ENCODE results near the gene CREB3L4.
"Not testable (repeated sequence)": the region's sequence is repeated elsewhere in the genome, so short reads cannot be mapped to it uniquely, and the experiment has no call there.

Gene CREB3L4

DNA sequence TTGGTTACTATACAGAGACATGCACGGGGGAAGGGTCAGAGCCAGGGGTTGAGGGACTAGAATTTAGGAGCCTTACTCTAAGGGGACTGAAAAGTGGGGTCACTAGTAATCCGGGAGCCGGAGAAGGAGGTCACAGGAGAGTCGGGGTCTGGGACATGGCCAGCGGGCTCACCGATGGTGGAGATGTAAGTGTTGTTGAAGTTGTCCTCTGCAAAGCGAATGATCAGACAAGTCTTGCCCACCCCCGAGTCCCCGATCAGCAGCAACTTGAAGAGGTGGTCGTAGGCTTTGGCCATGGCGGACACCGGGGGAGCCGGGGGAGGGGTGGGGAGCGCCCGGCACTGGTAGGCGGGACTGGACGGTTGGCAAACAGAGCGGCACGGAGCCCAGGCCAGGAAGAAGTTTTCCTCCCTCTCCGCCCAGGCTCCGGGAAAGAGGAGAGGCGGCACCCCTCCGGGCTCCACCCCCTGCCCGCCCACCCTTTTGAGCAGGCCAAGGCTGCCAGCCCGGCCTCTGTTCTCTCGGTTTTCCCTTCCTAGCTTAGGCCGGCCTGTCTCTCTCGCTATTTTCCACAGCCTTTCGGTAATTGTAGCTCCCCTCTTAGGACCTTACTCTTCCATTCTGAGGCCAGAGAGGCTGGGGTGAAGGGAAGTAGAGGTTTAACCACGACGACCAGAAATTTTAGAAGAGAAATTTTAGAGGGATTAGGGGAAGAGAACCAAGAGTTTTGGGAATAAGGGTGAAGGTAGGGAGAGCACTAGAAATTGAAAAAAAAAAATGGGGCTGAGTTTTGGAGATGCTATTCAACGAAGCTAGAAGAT lies 18.4 kb downstream of the CREB3L4 start, which contains the start of gene RAB13:
TSS of gene RAB13 (minus strand) at position 399 of the 821 bp plus-strand sequence. CDS start at position 296, 103 bp downstream.
- peak; percentile 61 for DNase-seq

DNA sequence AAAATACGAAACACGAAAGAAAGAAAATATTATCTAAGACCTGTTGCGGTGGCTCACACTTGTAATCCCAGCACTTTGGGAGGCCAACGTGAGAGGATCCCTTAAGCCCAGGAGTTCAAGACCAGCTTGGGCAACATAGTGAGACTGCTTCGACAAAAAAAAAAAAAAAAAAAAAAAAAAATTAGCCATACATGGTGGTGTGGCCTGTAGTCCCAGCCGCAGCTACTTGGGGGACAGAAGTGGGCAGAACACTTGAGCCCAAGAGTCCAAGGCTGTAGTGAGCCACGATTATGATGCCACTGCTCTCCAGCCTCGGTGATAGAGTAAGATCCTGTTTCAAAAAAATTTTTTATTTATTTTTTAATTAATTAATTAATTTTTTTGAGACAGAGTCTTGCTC lies 19.9 kb downstream of the CREB3L4 start:
- no peak for DNase-seq

DNA sequence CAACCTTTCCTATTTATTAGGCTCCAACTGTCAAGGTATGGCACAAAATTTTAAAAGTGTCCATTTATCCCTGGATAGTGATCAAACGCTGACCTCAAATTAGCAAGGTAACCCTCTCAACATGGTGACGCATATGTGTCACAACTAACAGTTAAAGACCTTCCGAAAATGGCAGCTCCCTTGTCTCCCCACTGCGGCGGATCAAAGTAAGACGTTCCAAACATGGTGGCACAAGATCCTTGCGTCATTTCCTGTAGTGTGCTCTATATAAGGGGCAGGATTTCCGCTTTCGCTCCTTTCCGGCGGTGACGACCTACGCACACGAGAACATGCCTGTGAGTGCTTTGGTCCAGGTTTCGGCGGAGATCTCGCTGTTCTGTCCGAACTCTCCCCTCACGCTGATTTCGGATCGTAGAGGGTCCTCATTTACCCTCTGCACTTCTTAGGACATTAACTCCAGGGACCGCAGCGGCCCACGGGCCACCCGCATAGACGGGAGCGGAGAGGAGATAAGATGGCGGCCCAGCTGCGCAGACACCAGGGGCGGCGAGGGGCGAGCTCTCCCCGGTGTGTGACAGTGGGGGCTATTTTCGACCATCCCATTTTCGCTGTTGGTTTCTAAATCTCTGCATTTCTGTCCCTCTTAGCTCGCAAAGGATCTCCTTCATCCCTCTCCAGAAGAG lies 22.9 kb downstream of the CREB3L4 start, which contains the start of gene RPS27:
TSS of gene RPS27 (plus strand) at position 295 of the 683 bp plus-strand sequence. CDS start at position 330, 35 bp downstream.
- DNase-seq, result peak; percentile 100

DNA sequence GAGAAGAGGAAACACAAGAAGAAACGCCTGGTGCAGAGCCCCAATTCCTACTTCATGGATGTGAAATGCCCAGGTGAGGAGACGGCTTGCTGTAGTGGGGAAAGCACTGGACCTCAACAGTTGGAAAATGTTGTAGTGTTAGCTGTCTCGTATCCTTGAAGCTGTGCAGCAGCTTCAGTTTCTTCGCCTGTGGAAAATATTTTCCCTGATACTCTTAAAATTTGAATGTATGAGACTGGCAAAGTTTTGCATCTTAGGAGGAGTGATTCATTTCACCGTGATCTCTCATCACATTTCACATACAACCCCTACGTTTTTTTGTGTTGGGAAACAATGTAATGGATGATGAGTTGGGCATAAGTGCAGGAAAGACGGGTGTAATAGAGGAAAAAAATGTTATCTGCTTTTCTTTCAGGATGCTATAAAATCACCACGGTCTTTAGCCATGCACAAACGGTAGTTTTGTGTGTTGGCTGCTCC lies 23.5 kb downstream of the CREB3L4 start:
- no peak for DNase-seq

DNA sequence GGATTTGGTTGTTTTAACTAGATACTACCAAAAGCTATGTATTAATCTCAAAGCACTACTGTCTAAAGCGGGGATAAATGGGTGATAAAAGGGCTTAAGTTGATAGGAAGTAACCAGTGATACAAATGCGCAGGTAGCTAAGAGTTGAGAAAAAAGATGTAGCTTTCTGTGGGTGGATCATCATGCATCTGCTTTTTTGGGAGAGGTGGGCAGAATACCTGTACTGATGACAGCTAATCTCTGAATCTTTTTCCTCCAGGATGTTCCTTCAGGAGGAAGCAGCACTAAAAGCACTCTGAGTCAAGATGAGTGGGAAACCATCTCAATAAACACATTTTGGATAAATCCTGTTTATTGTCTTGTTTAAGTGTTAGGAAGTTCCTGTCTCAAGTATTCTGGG lies 24.1 kb downstream of the CREB3L4 start:
- no peak for DNase-seq

DNA sequence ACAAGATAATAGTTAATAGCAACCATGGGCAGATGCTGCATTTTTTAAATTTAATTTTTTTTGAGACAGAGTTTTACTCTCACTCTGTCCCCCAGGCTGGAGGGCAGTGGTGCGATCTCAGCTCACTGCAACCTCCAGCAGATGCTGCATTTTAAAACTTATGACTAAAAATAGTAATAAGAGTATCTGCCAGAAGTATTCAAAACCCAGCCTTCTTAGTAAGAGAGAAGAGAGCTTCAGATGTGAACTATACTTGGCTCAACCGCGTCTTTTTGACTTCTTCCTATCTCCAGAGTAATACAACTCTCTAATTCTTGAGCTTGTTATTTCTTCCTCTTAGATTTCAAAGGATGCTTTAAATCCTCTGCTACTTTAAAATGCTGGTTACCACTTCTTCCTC lies 27.5 kb downstream of the CREB3L4 start:
- no peak for DNase-seq

DNA sequence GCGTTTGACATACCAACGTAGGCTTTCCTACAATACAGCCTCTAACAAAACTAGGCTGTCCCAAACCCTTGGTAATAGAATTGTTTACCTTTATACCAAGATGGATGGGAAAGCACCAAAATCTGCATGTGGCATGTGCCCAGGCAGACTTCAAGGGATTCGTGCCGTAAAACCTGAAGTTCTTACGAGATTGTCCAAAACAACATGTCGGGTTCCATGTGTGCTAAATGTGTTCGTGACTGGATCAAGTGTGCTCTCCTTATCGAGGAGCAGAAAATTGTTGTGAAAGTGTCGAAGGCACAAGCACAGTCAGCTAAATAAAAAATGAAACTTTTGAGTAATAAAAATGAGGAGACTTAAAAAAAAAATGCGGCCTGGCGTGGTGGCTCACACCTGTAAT lies 27.9 kb downstream of the CREB3L4 start:
- DNase-seq, result no peak

DNA sequence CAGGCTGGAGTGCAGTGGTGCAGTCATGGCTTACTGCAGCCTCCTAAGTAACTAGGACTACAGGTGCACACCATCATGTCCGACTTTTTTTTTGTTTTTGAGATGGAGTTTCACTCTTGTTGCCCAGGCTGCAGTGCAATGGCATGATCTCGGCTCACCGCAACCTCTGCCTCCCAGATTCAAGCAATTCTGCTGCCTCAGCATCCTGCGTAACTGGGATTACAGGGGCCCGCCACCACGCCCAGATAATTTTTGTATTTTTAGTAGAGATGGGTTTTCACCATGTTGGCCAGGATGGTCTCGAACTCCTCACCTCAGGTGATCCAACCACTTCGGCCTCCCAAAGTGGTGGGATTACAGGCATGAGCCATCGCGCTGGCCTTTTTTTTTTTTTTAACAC lies 29.2 kb downstream of the CREB3L4 start:
- DNase-seq, result not testable (repeated sequence)

DNA sequence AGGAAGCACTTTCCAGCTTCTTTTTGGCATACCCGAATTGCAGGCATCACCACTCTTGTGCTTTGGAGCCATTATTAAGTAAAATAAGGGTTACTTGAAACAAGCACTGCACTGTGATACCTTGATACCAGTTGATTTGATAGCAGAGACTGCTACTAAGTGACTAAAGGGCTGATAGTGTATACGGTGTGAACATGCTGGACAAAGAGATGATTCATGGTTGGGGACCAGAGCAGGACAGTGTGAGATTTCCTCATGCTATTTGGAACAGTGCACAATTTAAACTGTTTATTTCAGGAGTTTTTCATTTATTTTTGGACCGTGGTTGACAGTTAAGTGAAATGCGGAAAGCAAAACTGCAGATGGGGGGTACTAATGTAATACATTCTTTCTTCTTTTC lies 32.7 kb downstream of the CREB3L4 start:
- DNase-seq, result no peak

DNA sequence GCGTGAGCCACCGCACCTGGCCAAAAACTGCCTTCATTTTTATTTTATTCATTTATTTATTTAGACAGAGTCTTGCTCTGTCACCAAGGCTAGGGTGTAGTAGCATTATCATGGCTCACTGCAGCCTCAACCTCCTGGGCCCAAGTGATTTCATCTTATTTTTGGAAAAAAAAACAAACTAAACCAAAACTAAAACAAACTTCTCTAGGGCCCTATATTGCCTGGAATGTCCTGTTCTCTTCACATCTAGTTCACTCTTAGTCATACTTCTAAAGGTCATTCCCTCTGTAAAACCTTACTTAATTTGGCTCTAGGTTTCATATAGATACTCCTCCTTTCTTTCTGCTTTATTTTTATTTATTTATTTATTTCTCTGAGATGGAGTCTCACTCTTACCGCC lies 38.4 kb downstream of the CREB3L4 start:
- DNase-seq, result no peak

DNA sequence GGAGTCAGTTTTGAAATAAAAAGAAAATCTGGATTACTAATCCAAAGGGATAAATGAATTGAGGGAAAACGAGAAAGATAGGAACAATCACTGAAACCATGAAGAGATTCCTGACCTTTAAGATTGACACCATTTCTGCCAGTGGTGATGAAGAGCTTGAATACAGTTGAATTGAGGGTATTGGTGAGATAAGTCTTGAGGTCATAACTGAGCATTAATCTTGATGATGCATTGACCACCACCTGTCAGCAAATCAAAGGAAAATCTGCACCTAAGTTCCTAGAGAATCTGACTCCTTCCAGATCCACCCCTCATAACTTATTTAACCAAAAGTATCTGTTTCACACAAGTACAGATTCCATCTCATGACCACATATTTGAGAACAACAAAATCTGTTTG lies 44.4 kb downstream of the CREB3L4 start:
- no peak for DNase-seq

DNA sequence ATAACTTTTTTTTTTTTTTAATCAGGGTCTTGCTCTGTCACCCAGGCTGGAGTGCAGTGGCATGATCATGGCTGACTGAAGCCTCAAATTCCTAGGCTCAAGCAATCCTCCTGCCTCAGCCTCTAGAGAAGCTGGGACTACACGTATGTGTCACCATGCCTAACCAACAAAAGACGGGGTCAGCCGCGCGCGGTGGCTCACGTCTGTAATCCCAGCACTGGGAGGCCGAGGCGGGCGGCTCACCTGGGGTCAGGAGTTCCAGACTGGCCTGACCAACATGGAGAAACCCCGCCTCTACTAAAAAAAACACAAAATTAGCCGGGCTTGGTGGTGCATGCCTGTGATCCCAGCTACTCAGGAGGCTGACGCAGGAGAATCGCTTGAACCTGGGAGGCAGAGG lies 44.8 kb downstream of the CREB3L4 start:
- not testable (repeated sequence) for DNase-seq

DNA sequence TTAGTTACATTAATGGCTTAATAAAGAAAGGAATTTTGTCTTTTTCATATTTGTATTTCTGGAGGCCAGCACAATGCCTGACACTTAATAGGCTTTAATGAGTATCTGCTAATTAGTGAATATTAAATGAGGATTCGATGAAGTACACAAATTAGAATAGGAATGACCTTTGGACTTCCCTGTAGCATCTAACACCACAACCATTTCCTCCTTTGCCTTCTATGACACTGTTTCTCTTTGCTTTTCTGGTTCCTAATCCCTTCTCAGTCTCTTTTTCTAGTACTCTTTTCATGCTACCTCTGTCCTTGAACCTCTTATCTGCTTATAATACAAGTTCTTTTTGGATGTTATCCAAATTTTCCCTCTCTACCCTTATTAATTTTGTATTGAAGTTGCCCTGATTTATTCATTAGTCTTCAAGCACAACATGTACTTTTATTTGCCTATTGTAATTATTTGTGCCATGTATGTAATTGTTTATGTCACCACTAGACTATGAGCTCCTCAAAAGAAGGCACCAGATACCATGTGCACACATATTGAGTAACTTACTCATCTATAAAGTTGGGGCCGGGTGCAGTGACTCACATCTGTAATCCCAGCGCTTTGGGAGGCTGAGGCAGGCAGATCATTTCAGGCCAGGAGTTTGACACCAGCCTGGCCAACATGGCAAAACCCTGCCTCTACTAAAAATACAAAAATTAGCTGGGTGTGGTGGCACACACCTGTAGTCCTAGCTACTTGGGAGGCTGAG lies 46.6 kb downstream of the CREB3L4 start:
- no peak for DNase-seq

DNA sequence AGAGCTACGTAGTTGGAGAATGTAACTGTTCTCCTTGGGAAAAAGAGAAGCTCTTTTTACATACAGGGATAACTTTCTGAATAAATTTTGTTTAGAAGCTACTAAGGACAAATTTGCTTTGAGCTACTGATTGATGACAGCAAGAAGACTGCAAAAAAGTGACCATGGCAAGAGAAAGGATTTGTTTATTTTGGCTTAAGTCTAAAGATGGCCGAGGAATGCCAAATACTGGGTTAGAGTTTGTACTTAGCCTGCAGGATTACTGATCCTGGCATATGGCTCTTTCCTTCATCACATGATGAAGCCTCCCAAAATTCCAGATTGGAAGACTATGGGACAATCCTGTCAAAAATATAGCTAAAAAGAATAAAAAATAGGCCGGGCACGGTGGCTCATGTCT lies 51.6 kb downstream of the CREB3L4 start:
- DNase-seq, result no peak

DNA sequence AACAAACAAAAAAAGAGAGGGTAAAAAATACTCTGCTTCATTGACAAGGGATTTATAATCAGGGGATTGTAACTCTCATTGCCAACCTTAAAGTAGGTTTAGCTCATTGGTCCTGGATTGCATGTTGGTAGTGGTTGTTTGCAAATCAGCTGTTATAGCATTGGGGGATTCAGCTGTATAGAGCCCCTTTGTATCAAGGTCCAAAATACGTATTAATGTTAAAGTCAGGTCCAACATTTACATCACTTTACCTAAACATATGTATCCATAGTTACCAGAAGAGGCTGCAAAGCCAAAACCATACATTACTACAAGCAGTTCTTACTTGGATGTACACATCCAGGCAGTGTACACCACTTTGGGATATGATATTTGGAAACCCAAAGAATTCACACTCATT lies 52.2 kb downstream of the CREB3L4 start:
- no peak for DNase-seq

All from NCI-H345 (cell line).